Activated T-cell treated with anti-CD3 and anti-CD28 coated beads, Interleukin-2, amount 50 U/mL, for 24 hours (primary cell): Measurements from ENCODE around the gene TMEM270.
A peak's percentile ranks its signal among the peaks of the same experiment; 100 is the strongest.

Experiments
- DNase-seq: peaks from one replicate; pipeline ENCODE4 v3.0.0-alpha.2; 2020
- H3K27ac Mint-ChIP-seq: 2 replicates; pipeline ENCODE4 v1.8.0; 2020; ENCODE audit warnings: mild to moderate bottlenecking, mixed read lengths
- H3K27me3 Mint-ChIP-seq: 2 replicates; pipeline ENCODE4 v1.8.0; 2020; ENCODE audit warnings: mixed read lengths
- H3K36me3 Mint-ChIP-seq: 2 replicates; pipeline ENCODE4 v1.8.0; 2020; ENCODE audit warnings: low read depth, mixed read lengths
- H3K4me1 Mint-ChIP-seq: 2 replicates; pipeline ENCODE4 v1.8.0; 2020; ENCODE audit warnings: low read depth, mixed read lengths
- H3K4me3 Mint-ChIP-seq: 2 replicates; pipeline ENCODE4 v1.8.0; 2020; ENCODE audit warnings: mild to moderate bottlenecking, moderate library complexity, mixed read lengths
- H3K9me3 Mint-ChIP-seq: 2 replicates; pipeline ENCODE4 v1.8.0; 2020; ENCODE audit warnings: mixed read lengths

The TMEM270 gene

DNA sequence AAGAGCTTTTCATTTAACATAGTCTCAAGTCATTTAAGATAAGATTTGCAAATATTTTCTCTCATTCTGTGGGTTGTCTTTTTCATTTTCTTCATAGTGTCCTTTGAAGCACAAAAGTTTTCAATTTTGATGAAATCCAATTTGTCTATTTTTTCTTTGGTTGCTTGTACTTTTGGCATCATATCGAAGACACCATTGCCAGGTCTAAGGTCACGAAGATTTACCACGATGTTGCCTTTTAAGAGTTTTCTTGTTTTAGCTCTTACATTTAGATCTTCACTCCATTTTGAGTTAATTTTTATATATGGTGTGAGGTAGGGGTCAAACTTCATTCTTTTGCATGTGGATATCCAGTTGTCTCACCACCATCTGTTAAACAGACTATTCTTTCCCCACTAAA, 34.7 kb downstream of the TMEM270 start:
- Mint-ChIP-seq H3K4me3 (no peak overlapping the region), H3K27me3 (peaks cover 4% of the 10 kb centered on the region), H3K9me3 (peaks cover 4% of the 10 kb centered on the region), H3K36me3 (no peaks in the 10 kb centered on the region), H3K27ac (no peak overlapping the region), H3K4me1 (peaks cover 3% of the 10 kb centered on the region)
- DNase-seq: no peak

DNA sequence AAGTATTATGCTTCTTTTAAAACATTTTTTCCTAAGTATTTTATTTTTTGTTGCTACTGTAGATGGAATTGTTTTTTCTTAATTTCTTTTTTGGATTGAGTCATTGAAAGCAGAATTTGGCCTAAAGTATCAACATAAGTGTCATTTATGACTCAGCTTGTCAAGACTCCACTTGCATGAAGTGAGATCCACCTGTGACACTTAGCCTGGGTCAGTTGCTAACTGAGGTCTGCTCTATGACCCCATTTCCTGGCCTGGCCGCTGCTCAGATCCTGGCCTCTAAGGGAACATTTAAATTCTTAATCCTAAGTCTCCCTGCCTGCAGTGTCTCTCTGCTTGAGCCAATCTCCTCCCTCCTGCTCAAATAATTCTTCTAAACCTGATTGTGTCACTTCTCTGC, 35.5 kb downstream of the TMEM270 start:
- H3K27ac Mint-ChIP-seq: no peak overlapping the region
- H3K36me3 Mint-ChIP-seq: no peaks in the 10 kb centered on the region
- DNase-seq: no peak
- peaks cover 2% of the 10 kb centered on the region for H3K4me1 Mint-ChIP-seq
- H3K9me3 Mint-ChIP-seq: peaks cover 4% of the 10 kb centered on the region
- H3K4me3 Mint-ChIP-seq: no peak overlapping the region
- peaks cover 4% of the 10 kb centered on the region for H3K27me3 Mint-ChIP-seq

DNA sequence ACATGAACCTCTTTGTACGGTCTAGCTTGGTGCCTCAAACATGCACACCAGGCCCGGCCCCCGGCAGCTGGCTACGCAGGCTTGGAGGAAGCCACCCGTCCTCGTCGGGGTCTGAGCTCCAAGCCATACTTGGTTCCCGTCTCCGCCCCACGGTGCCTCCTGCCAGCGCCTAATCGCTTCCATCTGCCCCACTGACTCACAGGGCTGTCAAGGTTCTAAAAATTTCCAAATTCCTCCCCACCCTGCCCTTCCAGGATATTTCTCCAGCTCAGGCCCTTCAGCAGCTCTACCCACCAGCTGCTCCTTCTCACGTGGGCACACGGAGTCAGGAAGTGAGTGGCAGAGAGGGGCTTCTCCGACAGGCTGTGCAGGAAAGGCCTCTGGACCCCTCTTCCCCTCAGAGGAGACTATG, 38.8 kb downstream of the TMEM270 start:
- Mint-ChIP-seq H3K4me3 (no peak overlapping the region), H3K27ac (no peak overlapping the region), H3K9me3 (peaks cover 4% of the 10 kb centered on the region), H3K27me3 (peaks cover 2% of the 10 kb centered on the region), H3K36me3 (no peaks in the 10 kb centered on the region), H3K4me1 (peaks cover 2% of the 10 kb centered on the region)
- DNase-seq: no peak

GRCh38 chr7:73900286-73900685, 39.3 kb downstream of the TMEM270 start:
- H3K4me3 Mint-ChIP-seq: no peak overlapping the region
- H3K36me3 Mint-ChIP-seq: no peaks in the 10 kb centered on the region
- DNase-seq: no peak
- H3K9me3 Mint-ChIP-seq: peaks cover 4% of the 10 kb centered on the region
- peaks cover 2% of the 10 kb centered on the region for H3K4me1 Mint-ChIP-seq
- H3K27me3 Mint-ChIP-seq: peaks cover 2% of the 10 kb centered on the region
- no peak overlapping the region for H3K27ac Mint-ChIP-seq

GRCh38 chr7:73901231-73901822, 40.4 kb downstream of the TMEM270 start:
- H3K9me3 Mint-ChIP-seq: no peaks in the 10 kb centered on the region
- peaks cover 2% of the 10 kb centered on the region for H3K27me3 Mint-ChIP-seq
- no peaks in the 10 kb centered on the region for H3K36me3 Mint-ChIP-seq
- H3K27ac Mint-ChIP-seq: no peak overlapping the region
- H3K4me1 Mint-ChIP-seq: peaks cover 2% of the 10 kb centered on the region
- no peak for DNase-seq
- no peak overlapping the region for H3K4me3 Mint-ChIP-seq

- Mint-ChIP-seq H3K27me3 (peaks cover 2% of the 10 kb centered on the region), H3K4me1 (no peaks in the 10 kb centered on the region), H3K9me3 (no peaks in the 10 kb centered on the region), H3K27ac (no peak overlapping the region), H3K36me3 (no peaks in the 10 kb centered on the region), H3K4me3 (no peak overlapping the region)
- no peak for DNase-seq
Observed at GRCh38 chr7:73901823-73902597, 41.1 kb downstream of the TMEM270 start.

DNA sequence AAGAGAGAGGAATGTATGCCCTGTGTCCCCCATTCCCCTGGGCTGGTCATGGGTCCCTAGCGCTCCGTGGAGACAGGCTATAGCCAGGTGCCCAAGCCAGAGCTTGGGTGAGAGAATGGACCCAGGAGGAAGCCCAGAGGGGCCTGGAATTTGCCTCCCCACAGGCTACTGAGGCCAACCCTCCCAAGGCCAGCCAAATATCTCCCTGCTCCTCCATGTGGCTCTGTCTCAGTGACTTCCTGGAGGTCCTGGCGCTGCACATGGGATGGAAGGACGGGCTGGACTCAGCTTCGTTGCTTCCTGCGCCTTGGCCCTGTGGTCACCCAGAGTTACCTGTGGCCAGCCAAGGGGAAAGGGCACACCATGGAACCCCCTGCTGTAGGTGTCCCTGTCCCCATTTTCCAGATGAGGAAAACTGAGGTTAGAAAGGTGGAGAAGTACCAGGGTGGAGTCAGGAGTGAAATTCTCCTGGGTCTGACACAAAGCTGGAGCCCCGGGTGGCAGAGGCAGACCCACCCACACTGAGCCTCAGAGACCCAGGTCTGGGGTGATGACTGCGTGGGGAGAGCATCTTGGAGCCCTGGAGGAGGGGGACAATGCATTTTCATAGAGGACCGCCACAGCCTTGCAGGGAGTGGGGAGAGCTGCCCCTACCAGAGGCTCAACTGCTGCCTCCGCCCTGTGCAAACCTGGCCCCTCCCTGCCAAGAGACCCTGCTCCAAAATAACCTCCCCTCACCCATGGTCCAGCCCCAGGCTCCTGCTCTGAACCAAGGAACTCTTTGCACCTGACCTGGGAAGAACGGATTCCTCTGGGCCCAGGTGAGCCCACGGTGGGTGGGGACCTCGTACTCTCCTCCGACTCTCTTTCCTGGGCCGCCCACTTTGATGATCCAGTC, 42.6 kb downstream of the TMEM270 start:
- H3K27me3 Mint-ChIP-seq: peaks cover 2% of the 10 kb centered on the region
- peak overlapping the region; percentile 14 for H3K27ac Mint-ChIP-seq
- no peak overlapping the region for H3K4me3 Mint-ChIP-seq
- no peak for DNase-seq
- no peaks in the 10 kb centered on the region for H3K4me1 Mint-ChIP-seq
- no peaks in the 10 kb centered on the region for H3K36me3 Mint-ChIP-seq
- H3K9me3 Mint-ChIP-seq: no peaks in the 10 kb centered on the region

GRCh38 chr7:73904219-73905137, 43.5 kb downstream of the TMEM270 start:
- DNase-seq: no peak
- Mint-ChIP-seq H3K4me1 (no peaks in the 10 kb centered on the region), H3K27me3 (peaks cover 2% of the 10 kb centered on the region), H3K4me3 (no peak overlapping the region), H3K36me3 (no peaks in the 10 kb centered on the region), H3K27ac (peak overlapping the region; percentile 14), H3K9me3 (no peaks in the 10 kb centered on the region)

GRCh38 chr7:73905360-73905759, 44.4 kb downstream of the TMEM270 start:
- Mint-ChIP-seq H3K27ac (no peak overlapping the region), H3K36me3 (no peaks in the 10 kb centered on the region), H3K9me3 (no peaks in the 10 kb centered on the region), H3K4me1 (no peaks in the 10 kb centered on the region), H3K4me3 (no peak overlapping the region), H3K27me3 (peaks cover 2% of the 10 kb centered on the region)
- no peak for DNase-seq

- Mint-ChIP-seq H3K4me3 (no peak overlapping the region), H3K4me1 (no peaks in the 10 kb centered on the region), H3K9me3 (no peaks in the 10 kb centered on the region), H3K27me3 (peaks cover 2% of the 10 kb centered on the region), H3K36me3 (no peaks in the 10 kb centered on the region), H3K27ac (no peak overlapping the region)
- no peak for DNase-seq
Observed at GRCh38 chr7:73906874-73907273, 45.9 kb downstream of the TMEM270 start.

- no peaks in the 10 kb centered on the region for H3K36me3 Mint-ChIP-seq
- no peaks in the 10 kb centered on the region for H3K4me1 Mint-ChIP-seq
- H3K9me3 Mint-ChIP-seq: no peaks in the 10 kb centered on the region
- no peak overlapping the region for H3K27ac Mint-ChIP-seq
- no peak overlapping the region for H3K4me3 Mint-ChIP-seq
- peaks cover 2% of the 10 kb centered on the region for H3K27me3 Mint-ChIP-seq
- DNase-seq: no peak
Observed at GRCh38 chr7:73907554-73908122, 46.7 kb downstream of the TMEM270 start.

DNA sequence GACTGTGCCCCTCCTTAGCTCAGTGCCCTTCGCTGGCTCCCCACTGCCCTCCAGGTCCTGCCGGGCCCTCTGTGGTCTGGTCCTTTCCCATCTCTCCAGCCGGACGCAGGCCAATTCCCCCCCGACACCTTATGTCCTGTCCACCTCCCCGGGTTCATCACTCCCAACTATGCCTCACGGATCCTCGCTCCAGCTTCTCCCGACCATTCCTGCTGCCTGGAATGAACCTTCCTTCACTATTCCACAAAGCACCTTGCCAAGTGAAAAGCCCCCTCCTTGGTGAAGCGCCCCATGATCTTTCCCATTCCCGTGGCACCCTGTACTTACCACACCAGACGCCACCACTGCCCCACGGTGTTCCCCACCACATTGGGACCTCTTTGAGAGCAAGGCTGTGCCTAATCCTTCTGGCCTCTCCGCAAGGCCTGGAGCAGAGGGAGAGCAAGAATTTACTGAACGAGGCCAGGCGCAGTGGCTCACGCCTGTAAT, 47.2 kb downstream of the TMEM270 start:
- Mint-ChIP-seq H3K4me3 (no peak overlapping the region), H3K4me1 (no peaks in the 10 kb centered on the region), H3K36me3 (no peaks in the 10 kb centered on the region), H3K27ac (no peak overlapping the region), H3K27me3 (peaks cover 2% of the 10 kb centered on the region), H3K9me3 (no peaks in the 10 kb centered on the region)
- DNase-seq: no peak

DNA sequence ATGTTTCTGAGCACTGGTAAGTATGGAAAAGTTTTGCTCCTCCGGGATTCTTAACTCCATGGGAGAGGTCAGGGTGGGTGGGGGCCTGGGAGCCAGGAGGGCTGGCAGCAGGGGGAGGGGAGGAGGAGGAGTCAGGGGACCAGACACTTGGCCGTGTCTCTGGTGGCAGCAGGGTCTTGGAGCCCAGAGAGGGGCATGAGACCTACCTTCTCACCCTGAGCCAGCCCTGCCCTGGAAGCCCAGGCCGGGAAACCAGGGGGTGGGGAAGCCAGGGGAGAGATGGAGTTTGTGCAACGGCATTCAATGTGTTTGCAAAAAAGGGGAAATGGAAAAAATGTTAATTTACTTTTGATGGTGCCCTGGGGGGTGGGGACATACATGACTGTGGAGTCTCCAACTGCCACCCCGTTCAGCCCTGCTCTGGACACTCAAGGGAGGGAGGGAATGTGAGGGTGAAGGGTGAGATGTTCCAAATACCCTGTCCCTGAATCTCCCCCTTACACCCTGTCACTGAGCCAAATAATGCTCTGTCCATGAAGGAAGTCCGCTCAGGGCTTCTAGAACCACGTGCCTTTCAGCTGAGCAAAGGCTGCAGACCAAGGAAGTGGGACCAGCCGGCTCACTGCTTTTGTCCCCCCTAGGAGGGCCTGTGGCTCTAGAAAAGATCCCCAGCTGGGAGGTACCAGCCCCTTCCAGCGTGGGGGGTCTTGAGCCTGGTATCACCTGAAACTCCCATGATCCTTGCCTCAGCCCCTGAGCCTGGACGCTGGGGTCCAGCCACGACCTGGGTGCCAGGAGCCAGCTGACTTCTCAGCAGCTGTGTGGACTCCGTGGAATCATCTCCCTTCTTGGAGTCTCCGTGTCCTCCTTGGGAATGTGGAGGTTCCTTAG, 48.3 kb downstream of the TMEM270 start:
- Mint-ChIP-seq H3K4me3 (no peak overlapping the region), H3K4me1 (no peaks in the 10 kb centered on the region), H3K36me3 (no peaks in the 10 kb centered on the region), H3K27me3 (no peaks in the 10 kb centered on the region), H3K27ac (no peak overlapping the region), H3K9me3 (no peaks in the 10 kb centered on the region)
- DNase-seq: no peak
